Measurements from ENCODE around the gene SLC28A1. TPM values are rescaled to one million over a fixed set of nuclear protein-coding genes. Genes with fewer than 3 reads are reported as not detected.

Gene SLC28A1
- total and polyA plus RNA-seq, 2 experiments from 2014 or later, result 0.24 to 0.45 TPM

DNA sequence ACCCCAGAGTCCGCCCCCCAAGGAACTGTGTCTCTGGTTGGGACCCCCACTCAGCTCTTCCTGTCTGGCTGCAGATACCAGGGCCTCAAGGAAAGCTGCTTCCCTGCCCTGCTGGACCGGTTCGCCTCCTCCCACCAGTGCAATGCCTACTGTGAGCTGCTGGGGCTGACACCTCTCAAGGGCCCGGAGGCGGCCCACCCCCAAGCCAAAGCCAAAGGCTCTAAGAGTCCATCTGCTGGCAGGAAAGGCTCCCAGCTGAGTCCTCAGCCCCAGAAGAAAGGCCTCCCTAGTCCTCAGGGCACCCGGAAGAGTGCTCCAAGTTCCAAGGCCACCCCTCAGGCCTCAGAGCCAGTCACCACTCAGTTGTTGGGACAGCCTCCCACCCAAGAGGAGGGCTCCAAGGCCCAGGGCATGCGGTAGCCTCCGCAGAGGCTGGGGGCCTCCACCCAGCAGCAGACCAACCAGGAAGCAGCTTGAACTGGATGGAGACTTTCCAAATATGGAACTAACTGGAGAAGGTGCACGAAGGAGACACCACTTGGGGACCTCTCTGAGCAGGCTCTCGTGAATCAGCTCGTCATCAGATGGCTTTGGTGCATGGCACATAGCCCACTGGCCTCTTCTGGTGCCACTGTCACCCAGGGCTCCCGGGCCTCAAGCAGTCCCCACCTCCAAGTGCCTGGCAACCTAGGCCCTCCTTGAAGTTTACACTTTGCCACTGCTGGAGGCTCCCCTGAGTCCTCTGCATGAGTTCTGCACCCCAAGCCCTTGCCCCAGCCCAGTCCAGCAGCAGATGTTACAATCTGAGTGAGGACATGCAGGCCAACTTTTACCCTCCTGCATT, 16.2 kb upstream of the SLC28A1 start:
- no peak for DNase-seq (ENCODE audit: low read depth in 1 of 2, low spot score in 1 of 2)
- Histone ChIP-seq H3K4me1 (ENCODE audit: low read depth) (peaks cover 5% of the 10 kb centered on the region), H3K9me3 (ENCODE audit: low read depth) (no peaks in the 10 kb centered on the region), H3K36me3 (peaks cover 43% of the 10 kb centered on the region), H3K4me3 (no peak overlapping the region), H3K27me3 (no peaks in the 10 kb centered on the region), H3K27ac (peak overlapping the region; percentile 34)
- TF ChIP-seq, protein P1, sequence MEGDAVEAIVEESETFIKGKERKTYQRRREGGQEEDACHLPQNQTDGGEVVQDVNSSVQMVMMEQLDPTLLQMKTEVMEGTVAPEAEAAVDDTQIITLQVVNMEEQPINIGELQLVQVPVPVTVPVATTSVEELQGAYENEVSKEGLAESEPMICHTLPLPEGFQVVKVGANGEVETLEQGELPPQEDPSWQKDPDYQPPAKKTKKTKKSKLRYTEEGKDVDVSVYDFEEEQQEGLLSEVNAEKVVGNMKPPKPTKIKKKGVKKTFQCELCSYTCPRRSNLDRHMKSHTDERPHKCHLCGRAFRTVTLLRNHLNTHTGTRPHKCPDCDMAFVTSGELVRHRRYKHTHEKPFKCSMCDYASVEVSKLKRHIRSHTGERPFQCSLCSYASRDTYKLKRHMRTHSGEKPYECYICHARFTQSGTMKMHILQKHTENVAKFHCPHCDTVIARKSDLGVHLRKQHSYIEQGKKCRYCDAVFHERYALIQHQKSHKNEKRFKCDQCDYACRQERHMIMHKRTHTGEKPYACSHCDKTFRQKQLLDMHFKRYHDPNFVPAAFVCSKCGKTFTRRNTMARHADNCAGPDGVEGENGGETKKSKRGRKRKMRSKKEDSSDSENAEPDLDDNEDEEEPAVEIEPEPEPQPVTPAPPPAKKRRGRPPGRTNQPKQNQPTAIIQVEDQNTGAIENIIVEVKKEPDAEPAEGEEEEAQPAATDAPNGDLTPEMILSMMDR (IDR thresholded peaks at IDR 0.05; ENCODE audit: low read depth, low read length), result no peak

DNA sequence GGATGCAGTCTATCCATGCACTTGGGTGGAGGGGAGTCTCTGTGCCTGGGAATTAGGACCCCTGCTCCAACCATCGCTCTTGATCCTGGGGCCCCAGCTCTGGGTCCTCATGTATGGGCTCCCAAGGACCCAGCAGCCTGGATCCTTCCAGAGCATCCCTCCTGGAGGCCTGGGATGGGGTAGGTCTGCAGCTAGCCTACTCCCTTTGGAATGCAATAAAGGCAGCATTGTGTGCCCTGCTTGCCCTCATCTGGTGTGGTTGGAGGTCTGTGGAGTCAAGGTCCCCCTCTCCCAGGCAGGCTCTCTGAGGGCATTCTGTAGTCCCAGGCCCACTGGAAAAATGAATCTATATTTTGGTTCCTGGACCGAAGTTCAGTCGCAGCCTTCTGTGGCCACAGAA, 15.0 kb upstream of the SLC28A1 start:
- Histone ChIP-seq H3K27ac (peak overlapping the region; percentile 54), H3K4me3 (no peak overlapping the region), H3K4me1 (ENCODE audit: low read depth) (peaks cover 5% of the 10 kb centered on the region), H3K27me3 (no peaks in the 10 kb centered on the region), H3K9me3 (ENCODE audit: low read depth) (no peaks in the 10 kb centered on the region), H3K36me3 (peaks cover 31% of the 10 kb centered on the region)
- no peak for DNase-seq (ENCODE audit: low read depth in 1 of 2, low spot score in 1 of 2)
- TF ChIP-seq, protein P1 (IDR thresholded peaks at IDR 0.05; ENCODE audit: low read depth, low read length), result no peak

DNA sequence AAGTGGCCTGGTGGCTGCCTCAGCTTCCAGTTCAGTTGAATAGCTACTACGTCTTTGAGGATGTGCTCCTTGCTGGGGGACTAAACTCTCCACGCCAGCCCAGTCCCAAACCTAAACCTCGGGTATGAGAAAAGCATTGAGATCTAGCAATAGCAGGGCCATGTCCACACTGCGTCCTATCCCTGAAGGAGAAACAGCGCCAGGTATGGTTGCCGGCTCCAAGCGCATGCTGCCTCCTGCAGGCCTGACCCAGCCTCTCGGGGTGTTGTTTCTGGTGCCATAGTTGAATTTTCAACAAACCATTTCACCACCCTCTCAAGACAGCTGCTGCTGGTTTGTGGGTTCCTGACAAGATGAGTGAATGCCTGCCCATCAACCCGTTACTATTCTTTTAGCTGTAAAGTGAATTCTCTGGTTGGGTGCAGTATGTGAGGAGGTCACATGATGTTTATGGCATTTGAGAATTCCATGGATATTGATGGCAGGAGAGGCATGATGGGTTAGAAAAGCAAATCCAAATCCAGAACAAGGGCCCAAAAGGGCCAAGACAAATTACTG, 13.0 kb upstream of the SLC28A1 start:
- Histone ChIP-seq H3K36me3 (peaks cover 20% of the 10 kb centered on the region), H3K9me3 (ENCODE audit: low read depth) (no peaks in the 10 kb centered on the region), H3K4me3 (no peak overlapping the region), H3K27ac (peak overlapping the region; percentile 54), H3K27me3 (no peaks in the 10 kb centered on the region), H3K4me1 (ENCODE audit: low read depth) (peaks cover 16% of the 10 kb centered on the region)
- DNase-seq (ENCODE audit: low read depth in 1 of 2, low spot score in 1 of 2), result no peak
- TF ChIP-seq, protein P1 (IDR thresholded peaks at IDR 0.05; ENCODE audit: low read depth, low read length), result no peak

DNA sequence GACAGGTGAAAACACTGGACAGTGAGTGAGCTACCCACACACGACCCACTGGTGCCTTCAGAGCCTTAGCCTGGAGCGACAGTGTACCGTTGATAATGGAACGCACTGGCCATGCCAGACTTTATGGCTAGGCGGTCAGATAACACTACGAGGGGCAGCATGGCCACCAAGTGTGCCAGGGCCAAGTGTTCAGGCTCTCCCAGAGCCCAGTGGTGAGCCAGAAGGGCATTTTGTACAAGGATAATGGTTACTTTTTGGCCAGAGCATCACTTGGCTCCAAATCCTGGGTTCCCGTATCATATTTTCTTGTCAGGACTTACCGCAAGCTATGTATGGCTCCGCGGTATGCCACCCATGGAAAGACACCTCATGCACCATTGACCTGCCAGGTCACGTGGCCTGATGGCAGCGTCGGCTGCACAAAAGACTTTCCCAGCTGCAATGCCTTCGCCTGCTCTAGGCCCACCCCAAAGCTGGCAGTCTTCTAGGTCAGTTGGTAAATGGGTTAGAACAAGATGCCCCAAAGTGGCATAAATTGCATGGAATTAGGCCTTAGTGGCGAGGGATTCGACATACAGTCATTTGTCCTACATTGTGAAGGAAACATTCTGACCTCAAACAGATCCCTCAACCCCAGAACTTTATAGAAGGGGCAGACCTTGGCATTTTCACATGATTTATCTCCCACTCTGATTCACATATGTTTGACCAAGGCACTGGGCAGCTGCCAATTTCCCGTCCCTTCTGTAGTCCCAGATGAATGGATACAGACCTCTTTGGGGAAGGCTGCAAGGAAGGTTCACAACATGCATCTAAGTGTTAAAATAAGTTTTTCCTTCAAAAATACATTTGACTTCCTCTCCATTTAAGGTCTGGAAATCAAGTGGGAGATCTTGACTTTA, 12.2 kb upstream of the SLC28A1 start:
- no peak overlapping the region for H3K4me3 ChIP-seq
- peaks cover 16% of the 10 kb centered on the region for H3K4me1 ChIP-seq (ENCODE audit: low read depth)
- H3K27me3 ChIP-seq, result no peaks in the 10 kb centered on the region
- H3K36me3 ChIP-seq, result peaks cover 12% of the 10 kb centered on the region
- no peaks in the 10 kb centered on the region for H3K9me3 ChIP-seq (ENCODE audit: low read depth)
- TF ChIP-seq, protein P1 (IDR thresholded peaks at IDR 0.05; ENCODE audit: low read depth, low read length), result no peak
- peak overlapping the region; percentile 45 for H3K27ac ChIP-seq
- peak in 1 of 2 donors; percentile 27 for DNase-seq (ENCODE audit: low read depth in 1 of 2, low spot score in 1 of 2)

DNA sequence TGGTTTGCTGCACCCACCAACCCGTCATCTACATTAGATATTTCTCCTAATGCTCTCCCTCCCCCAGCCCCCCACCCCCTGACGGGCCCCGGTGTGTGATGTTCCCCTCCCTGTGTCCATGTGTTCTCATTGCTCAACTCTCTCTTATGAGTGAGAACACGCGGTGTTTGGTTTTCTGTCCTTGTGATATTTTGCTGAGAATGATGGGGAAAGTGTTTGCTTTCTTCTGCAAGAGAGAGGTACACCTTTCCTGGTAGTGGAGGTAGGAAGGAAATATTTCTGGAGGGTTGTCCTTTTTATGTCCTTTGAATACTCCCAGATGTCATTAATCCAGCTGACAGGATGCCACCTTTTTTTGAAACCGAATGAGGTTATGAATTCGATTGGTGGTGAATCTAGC, 10.5 kb upstream of the SLC28A1 start:
- no peak overlapping the region for H3K27ac ChIP-seq
- TF ChIP-seq, protein P1 (IDR thresholded peaks at IDR 0.05; ENCODE audit: low read depth, low read length), result no peak
- H3K4me1 ChIP-seq (ENCODE audit: low read depth), result peaks cover 16% of the 10 kb centered on the region
- H3K9me3 ChIP-seq (ENCODE audit: low read depth), result no peaks in the 10 kb centered on the region
- no peaks in the 10 kb centered on the region for H3K27me3 ChIP-seq
- H3K36me3 ChIP-seq, result peaks cover 3% of the 10 kb centered on the region
- no peak for DNase-seq (ENCODE audit: low read depth in 1 of 2, low spot score in 1 of 2)
- no peak overlapping the region for H3K4me3 ChIP-seq

Measured in cardiac muscle cell (in vitro differentiated cells and primary cell).